Karpas-422 (cell line): ENCODE results near the gene PXDN. TPM values are rescaled to one million over a fixed set of nuclear protein-coding genes. Genes with fewer than 3 reads are reported as not detected.
"Not testable (repeated sequence)": the region's sequence is repeated elsewhere in the genome, so short reads cannot be mapped to it uniquely, and the experiment has no call there.

Experiments used
- DNase-seq: peaks from one replicate; pipeline ENCODE4 v3.0.0-alpha.2; 2015
- H2AFZ ChIP-seq: fragments of 200-600 bp; sonication (generic); 2 replicates; pipeline ENCODE4 v1.6.1; 2014; ENCODE audit warnings: antibody characterized with exemption, low read length, mixed read lengths
- H3K27ac ChIP-seq: fragments of 200-600 bp; sonication (generic); 2 replicates; pipeline ENCODE4 v1.5.1; 2014; ENCODE audit warnings: mild to moderate bottlenecking, low read length, moderate library complexity
- H3K27me3 ChIP-seq: fragments of 200-600 bp; sonication (generic); 2 replicates; pipeline ENCODE4 v1.6.1; 2014; ENCODE audit warnings: low read length, mixed read lengths
- H3K36me3 ChIP-seq: fragments of 200-600 bp; sonication (generic); 2 replicates; pipeline ENCODE4 v1.6.1; 2014; ENCODE audit warnings: low read length, mixed read lengths; ENCODE audit not compliant: insufficient read depth
- H3K4me1 ChIP-seq: fragments of 200-600 bp; sonication (generic); 2 replicates; pipeline ENCODE4 v1.6.1; 2014; ENCODE audit warnings: mild to moderate bottlenecking, low read length, mixed read lengths
- H3K4me2 ChIP-seq: fragments of 200-600 bp; sonication (generic); 2 replicates; pipeline ENCODE4 v1.6.1; 2014; ENCODE audit warnings: low read length, low read depth, mild to moderate bottlenecking; ENCODE audit not compliant: poor library complexity, severe bottlenecking
- H3K4me3 ChIP-seq: fragments of 200-600 bp; sonication (generic); 2 replicates; pipeline ENCODE4 v1.5.1; 2014; ENCODE audit warnings: mild to moderate bottlenecking, antibody characterized with exemption, low read length, mixed read lengths
- H3K79me2 ChIP-seq: fragments of 200-600 bp; sonication (generic); 2 replicates; pipeline ENCODE4 v1.6.1; 2014; ENCODE audit warnings: mild to moderate bottlenecking, low read length, mixed read lengths
- H3K9ac ChIP-seq: fragments of 200-600 bp; sonication (generic); 2 replicates; pipeline ENCODE4 v1.6.0; 2014; ENCODE audit warnings: low read length
- H3K9me2 ChIP-seq: fragments of 200-600 bp; sonication (generic), shearing (Covaris generic); replicated peaks from 2 replicates; pipeline ENCODE4 v1.6.0; 2014; ENCODE audit warnings: mild to moderate bottlenecking, low read length, moderate library complexity; ENCODE audit not compliant: insufficient read depth
- H3K9me3 ChIP-seq: fragments of 300-700, 200-600 bp; sonication (generic); 2 replicates; pipeline ENCODE4 v1.6.1; 2014; ENCODE audit warnings: low read length, mixed read lengths
- H4K20me1 ChIP-seq: fragments of 200-600 bp; sonication (generic); 2 replicates; pipeline ENCODE4 v1.6.1; 2014; ENCODE audit warnings: mild to moderate bottlenecking, antibody characterized with exemption, low read length, low read depth; ENCODE audit not compliant: insufficient read depth
- total RNA-seq: library from RNA; depleted of rRNA; stranded (reverse); fragments of >200 nt; shearing (Covaris generic); gene quantifications from 2 replicates; pipeline ENCODE4 v1.2.3, GENCODE V29; 2014; ENCODE audit warnings: low replicate concordance

PXDN gene
- total RNA-seq, 1 experiment from 2014 or later: not detected

DNA sequence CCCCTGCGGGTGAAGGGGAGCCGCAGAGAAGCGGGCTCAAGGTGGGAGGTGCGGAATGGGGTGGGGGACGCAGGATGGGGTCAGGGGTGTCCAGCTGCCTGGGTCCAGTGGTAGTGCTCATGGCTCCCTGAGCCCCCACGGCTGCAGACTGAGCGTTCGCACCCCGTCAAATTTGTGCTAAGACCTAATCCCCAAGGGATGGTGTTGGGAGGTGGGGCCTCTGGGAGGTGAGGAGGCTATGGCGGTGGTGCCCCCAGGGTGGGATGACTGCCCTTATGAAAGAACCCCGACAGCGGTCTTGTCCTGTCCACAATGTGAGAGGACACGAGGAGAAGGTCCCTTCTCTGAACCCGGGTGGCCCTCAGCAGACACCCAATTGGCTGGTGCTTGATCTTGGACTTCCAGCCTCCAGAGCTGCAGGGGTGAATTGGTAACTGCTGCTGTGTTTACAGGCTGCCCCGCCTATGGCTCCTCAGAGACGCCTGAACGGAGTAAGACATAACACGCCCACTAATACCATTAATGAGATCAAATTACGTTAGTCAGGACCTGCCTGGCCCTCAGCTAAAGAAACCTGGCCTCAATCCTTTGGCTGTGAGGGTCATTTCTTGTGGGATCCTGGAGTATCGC lies 42.6 kb downstream of the PXDN start:
- no peak overlapping the region for H3K27ac ChIP-seq
- H3K27me3 ChIP-seq: no peaks in the 10 kb centered on the region
- H3K4me3 ChIP-seq: no peak overlapping the region
- no peak for DNase-seq
- H2AFZ ChIP-seq: no peak overlapping the region
- no peaks in the 10 kb centered on the region for H3K36me3 ChIP-seq
- no peaks in the 10 kb centered on the region for H4K20me1 ChIP-seq
- H3K79me2 ChIP-seq: no peaks in the 10 kb centered on the region
- H3K9me2 ChIP-seq: no peaks in the 10 kb centered on the region
- H3K9ac ChIP-seq: no peak overlapping the region
- H3K9me3 ChIP-seq: no peaks in the 10 kb centered on the region; the same call in 1 of the 2 replicates
- no peaks in the 10 kb centered on the region for H3K4me1 ChIP-seq
- H3K4me2 ChIP-seq: no peak overlapping the region

DNA sequence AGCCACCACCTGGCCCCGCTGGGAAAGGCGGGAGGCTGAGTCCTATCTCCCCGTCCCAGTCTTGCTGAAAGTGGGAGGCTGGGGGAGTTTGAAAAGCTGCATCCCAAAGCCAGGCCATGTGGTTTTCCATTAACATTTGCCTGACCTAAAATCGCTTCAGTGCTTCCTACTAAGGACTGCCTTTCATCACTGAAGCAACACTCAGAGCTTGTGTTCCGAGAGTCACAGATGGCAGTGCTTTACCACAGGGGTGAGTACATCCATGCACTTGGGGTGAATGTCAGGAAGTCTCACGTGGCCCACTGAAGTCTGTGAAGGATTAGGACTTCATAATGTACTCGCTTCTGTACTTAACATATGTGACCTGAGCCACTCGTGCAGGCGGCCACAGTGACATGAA lies 43.3 kb downstream of the PXDN start:
- no peaks in the 10 kb centered on the region for H3K36me3 ChIP-seq
- no peak overlapping the region for H3K27ac ChIP-seq
- H2AFZ ChIP-seq: no peak overlapping the region
- H3K9ac ChIP-seq: no peak overlapping the region
- no peaks in the 10 kb centered on the region for H4K20me1 ChIP-seq
- peaks cover 5% of the 10 kb centered on the region; the same call in 1 of the 2 replicates for H3K9me3 ChIP-seq
- H3K79me2 ChIP-seq: no peaks in the 10 kb centered on the region
- no peaks in the 10 kb centered on the region for H3K9me2 ChIP-seq
- H3K4me2 ChIP-seq: no peak overlapping the region
- no peaks in the 10 kb centered on the region for H3K27me3 ChIP-seq
- H3K4me1 ChIP-seq: no peaks in the 10 kb centered on the region
- no peak for DNase-seq
- no peak overlapping the region for H3K4me3 ChIP-seq

DNA sequence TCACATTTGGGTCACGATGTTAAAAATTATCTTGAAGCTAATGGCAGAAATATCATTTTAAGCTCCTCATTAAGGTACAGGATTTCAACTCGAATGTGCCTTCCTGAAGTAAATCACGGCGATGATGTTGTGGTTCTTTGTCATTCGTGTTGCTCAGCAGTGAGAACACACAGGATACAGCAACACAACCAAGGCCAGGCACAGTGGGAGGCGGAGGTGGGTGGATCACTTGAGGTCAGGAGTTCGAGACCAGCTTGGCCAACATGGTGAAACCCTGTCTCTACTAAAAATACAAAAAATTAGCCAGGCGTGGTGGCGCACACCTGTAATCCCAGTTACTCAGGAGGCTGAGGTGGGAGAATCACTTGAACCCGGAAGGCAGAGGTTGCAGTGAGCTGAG lies 43.9 kb downstream of the PXDN start:
- H3K4me2 ChIP-seq, H3K9me2 ChIP-seq, H3K4me3 ChIP-seq, H3K9ac ChIP-seq, DNase-seq, H3K27me3 ChIP-seq, H4K20me1 ChIP-seq, H3K79me2 ChIP-seq, H2AFZ ChIP-seq, H3K4me1 ChIP-seq, H3K27ac ChIP-seq, H3K36me3 ChIP-seq, H3K9me3 ChIP-seq: not testable (repeated sequence)

DNA sequence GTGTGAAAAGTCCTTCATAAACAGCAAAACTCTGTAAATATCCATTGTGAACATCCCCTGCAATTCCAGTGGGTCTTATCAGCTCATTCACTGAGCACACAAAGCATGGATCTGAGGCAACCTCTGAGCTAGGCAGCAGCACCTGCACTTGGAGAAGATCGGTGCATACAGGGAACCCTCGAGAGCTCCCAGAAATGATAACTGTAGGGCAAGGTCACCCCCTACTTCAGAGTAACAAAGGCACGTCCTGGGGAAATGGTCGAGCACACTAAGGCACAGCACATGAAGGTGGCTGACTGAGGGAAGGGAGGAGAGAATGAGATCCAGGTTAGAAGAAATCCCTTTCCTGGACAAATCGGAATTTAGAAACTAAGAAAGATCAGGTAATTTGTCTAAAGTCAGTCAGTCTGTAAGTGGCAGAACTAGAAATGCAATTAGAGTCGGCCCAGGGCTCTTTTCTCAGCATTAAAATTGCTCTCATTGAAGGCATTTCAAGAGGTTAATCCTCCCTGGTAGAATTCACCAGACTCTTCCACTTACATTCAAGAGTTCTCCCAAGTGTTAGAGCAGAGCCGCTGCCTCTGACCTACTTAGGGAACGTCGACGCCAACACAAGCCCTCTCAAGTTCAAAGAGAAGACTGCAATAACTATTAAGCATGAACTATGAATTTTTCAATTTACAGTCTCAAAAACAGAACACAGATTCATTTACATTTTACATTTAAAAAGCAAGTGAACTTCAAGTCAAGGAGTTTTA lies 45.9 kb downstream of the PXDN start:
- H3K9me2 ChIP-seq: no peaks in the 10 kb centered on the region
- H3K79me2 ChIP-seq: no peaks in the 10 kb centered on the region
- H3K9ac ChIP-seq: no peak overlapping the region
- no peak overlapping the region for H3K27ac ChIP-seq
- H3K4me2 ChIP-seq: no peak overlapping the region
- H3K36me3 ChIP-seq: no peaks in the 10 kb centered on the region
- no peaks in the 10 kb centered on the region for H4K20me1 ChIP-seq
- H3K27me3 ChIP-seq: no peaks in the 10 kb centered on the region
- H3K4me1 ChIP-seq: no peaks in the 10 kb centered on the region
- no peak overlapping the region for H3K4me3 ChIP-seq
- H3K9me3 ChIP-seq: peaks cover 5% of the 10 kb centered on the region; the same call in 1 of the 2 replicates
- DNase-seq: no peak
- H2AFZ ChIP-seq: no peak overlapping the region

DNA sequence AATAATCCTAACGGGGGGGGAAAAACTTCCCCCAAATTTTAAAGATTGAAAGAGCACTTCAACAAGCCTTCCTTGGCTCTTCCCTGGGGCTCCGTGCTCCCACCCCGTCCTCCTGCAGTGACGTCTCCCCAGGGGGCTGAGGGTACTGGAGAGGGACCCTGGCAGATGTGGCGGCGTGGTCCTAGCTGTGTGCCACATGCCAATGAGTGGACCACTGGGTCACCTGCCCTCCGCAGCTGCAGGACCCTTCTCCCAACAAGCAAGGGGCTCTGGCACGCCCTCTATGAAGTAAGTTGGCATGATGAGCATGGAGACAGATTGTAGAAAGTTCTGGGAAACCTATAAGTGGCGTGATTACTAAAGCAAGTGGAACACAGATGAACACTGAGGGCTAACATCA lies 46.7 kb downstream of the PXDN start:
- Histone ChIP-seq H3K4me1 (no peaks in the 10 kb centered on the region), H3K27me3 (no peaks in the 10 kb centered on the region), H2AFZ (no peak overlapping the region), H3K36me3 (no peaks in the 10 kb centered on the region), H4K20me1 (no peaks in the 10 kb centered on the region), H3K9me3 (peaks cover 5% of the 10 kb centered on the region; the same call in 1 of the 2 replicates), H3K79me2 (no peaks in the 10 kb centered on the region), H3K4me2 (no peak overlapping the region), H3K27ac (no peak overlapping the region), H3K9ac (no peak overlapping the region), H3K9me2 (no peaks in the 10 kb centered on the region), H3K4me3 (no peak overlapping the region)
- no peak for DNase-seq

DNA sequence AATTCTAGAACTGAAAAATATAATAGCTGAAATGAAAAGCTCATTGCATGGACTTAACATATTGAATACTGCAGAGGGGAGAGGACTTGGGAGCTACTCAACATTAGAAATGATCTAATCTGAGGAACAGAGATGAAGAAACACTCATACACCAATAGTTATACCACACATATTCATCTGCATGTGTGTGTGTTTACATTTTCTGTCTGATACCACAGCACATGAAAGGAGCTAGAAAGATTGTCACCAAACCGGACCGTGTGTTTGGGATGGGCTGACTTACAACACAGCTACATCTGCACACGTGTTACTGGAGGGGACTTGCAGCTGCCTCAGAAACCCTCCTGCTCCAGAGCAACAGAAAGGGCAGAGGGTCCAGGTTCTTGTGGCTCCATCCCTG lies 47.8 kb downstream of the PXDN start:
- no peaks in the 10 kb centered on the region for H4K20me1 ChIP-seq
- DNase-seq: no peak
- no peaks in the 10 kb centered on the region for H3K4me1 ChIP-seq
- H3K79me2 ChIP-seq: no peaks in the 10 kb centered on the region
- H3K9me2 ChIP-seq: no peaks in the 10 kb centered on the region
- no peak overlapping the region for H3K9ac ChIP-seq
- no peak overlapping the region for H3K4me3 ChIP-seq
- H2AFZ ChIP-seq: no peak overlapping the region
- peaks cover 5% of the 10 kb centered on the region; the same call in 1 of the 2 replicates for H3K9me3 ChIP-seq
- H3K36me3 ChIP-seq: no peaks in the 10 kb centered on the region
- H3K27ac ChIP-seq: no peak overlapping the region
- no peak overlapping the region for H3K4me2 ChIP-seq
- no peaks in the 10 kb centered on the region for H3K27me3 ChIP-seq

DNA sequence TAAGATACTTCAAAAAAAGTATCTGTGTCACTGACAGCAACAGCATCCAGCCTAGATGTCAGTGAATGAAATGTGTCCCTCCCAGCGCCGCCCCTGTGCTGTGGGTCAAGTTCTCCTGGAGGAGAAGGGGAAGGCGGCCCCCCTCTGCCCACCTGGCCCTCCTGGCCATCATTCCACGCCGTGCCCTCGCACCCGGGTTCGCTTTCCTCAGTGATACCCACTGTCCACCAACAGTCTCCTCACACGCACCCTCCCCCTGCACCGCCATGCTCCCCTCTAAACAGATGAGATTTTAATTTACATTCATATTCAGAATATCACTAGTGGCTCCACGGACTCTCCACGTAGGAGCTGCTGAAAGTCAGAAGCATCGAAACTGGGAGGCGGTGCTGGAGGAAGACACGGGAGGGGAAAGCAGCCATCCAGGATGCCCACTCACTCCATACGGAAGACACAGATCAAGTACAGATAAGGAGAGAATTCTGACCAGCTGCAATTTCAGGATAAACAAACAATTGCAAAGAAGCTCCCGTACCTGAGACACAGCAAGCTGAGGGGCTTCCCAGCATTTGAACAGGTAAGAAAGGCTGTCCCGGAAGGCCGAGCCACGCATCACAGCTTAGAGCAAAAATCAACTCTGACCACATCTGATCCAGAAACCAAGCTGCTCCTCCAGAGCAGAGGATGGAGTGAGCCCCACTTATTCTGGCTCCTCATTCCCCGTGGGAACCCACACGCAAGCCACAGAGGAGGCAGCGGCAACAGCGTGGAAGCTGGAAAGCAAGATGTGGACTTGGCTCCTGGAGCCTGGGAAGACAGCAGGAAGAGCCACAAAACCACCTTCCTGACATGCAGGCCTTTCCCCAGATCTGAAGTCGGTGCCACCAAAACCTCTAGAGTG lies 49.7 kb downstream of the PXDN start:
- Histone ChIP-seq H3K27ac (no peak overlapping the region), H2AFZ (no peak overlapping the region), H3K9ac (no peak overlapping the region), H3K4me3 (no peak overlapping the region), H3K27me3 (no peaks in the 10 kb centered on the region), H3K9me3 (peaks cover 5% of the 10 kb centered on the region; the same call in 1 of the 2 replicates), H4K20me1 (no peaks in the 10 kb centered on the region), H3K4me1 (no peaks in the 10 kb centered on the region), H3K9me2 (no peaks in the 10 kb centered on the region), H3K79me2 (no peaks in the 10 kb centered on the region), H3K4me2 (no peak overlapping the region), H3K36me3 (no peaks in the 10 kb centered on the region)
- no peak for DNase-seq

DNA sequence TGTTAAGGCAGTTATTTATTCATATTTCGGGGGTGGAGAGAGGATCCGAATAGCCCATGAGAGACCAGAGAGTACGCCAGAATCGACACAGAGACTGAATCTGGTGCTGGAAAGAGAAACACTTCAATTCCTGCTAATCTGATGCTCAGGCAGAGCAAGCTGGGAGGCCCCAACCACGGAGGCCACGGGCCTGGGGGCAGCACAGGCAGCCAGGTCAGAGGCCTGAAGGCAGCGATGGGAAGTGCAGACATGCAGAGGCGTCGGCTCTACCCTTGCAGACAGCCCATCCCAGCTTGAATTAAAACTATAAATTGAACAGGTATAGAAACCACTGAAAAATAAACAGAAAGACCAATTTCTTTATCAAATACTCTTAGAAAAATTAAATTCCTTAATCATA lies 50.6 kb downstream of the PXDN start:
- H3K9me2 ChIP-seq: no peaks in the 10 kb centered on the region
- H3K27ac ChIP-seq: no peak overlapping the region
- no peaks in the 10 kb centered on the region for H3K27me3 ChIP-seq
- no peak overlapping the region for H2AFZ ChIP-seq
- no peaks in the 10 kb centered on the region for H3K79me2 ChIP-seq
- no peak overlapping the region for H3K9ac ChIP-seq
- no peak for DNase-seq
- no peak overlapping the region for H3K4me3 ChIP-seq
- H3K4me1 ChIP-seq: no peaks in the 10 kb centered on the region
- peaks cover 5% of the 10 kb centered on the region; the same call in 1 of the 2 replicates for H3K9me3 ChIP-seq
- no peak overlapping the region for H3K4me2 ChIP-seq
- no peaks in the 10 kb centered on the region for H3K36me3 ChIP-seq
- H4K20me1 ChIP-seq: no peaks in the 10 kb centered on the region
